Fibroblast of villous mesenchyme (primary cell): ENCODE results near the gene KDM5C. TPM values are rescaled to one million over a fixed set of nuclear protein-coding genes. Genes with fewer than 3 reads are reported as not detected.

Source experiments
- DNase-seq: peaks from one replicate; pipeline ENCODE4 v3.0.0-alpha.2; 2010; ENCODE audit warnings: low read depth
- H3K4me3 ChIP-seq: 2 replicates; pipeline ENCODE4 v1.5.1; 2011; ENCODE audit warnings: low read depth, mild to moderate bottlenecking, low read length
- CTCF ChIP-seq: IDR thresholded peaks from 2 replicates; pipeline ENCODE4 v1.5.1; 2012; ENCODE audit warnings: low read depth, mild to moderate bottlenecking, low read length; ENCODE audit not compliant: insufficient read depth
- total RNA-seq: library from RNA; depleted of rRNA; stranded (reverse); fragments of >200 nt; gene quantifications from 2 replicates; pipeline ENCODE4 v1.2.3, GENCODE V29; 2012

The KDM5C gene
- total RNA-seq, 1 donor, result 149 TPM

DNA sequence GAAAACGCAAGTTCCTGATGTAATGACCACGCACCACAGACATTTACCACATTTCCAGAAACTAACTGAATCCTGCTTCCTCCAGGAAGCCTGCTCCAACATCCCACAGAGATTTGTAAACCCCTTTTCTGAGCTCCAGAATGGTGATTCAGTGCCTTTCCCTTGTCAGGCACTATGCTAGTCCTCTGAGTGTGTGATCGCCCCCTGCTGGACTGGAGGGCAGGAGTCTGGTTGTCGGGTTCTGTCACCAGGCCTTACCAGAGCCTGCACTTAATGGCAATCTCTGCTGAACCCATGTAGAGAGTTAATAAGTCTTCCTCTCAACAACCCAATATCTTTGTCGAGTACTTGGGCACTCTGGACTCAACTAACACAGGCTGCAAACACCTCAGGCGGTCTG, 14.5 kb upstream of the KDM5C start:
- no peak for DNase-seq
- TF ChIP-seq CTCF, result no peak

DNA sequence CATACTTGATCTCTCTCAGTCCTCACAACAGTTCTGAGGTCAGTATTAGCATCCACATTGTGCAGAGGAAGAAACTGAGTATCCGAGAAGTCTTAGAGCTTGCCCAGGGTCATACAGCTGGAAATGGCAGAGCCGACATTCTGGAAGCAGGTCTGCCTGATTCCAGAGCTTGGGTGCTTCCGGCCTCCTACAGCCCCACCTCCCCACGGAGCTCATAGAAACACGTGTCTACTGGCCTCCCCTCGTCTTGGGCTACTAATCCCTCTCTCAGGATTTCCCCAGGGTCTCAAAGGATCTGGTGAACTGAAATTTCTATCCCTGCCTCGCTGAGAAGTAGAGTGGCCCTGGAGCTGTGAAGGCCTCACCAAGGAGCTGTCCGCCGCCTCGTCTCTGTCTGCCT, 12.0 kb upstream of the KDM5C start:
- no peak overlapping the region for H3K4me3 ChIP-seq
- no peak for DNase-seq
- no peak for TF ChIP-seq CTCF

More for the DNA sequence above, 14.5 kb upstream of the KDM5C start:
- H3K4me3 ChIP-seq, result no peak overlapping the region

- no peak for DNase-seq
- no peak overlapping the region for H3K4me3 ChIP-seq
- no peak for TF ChIP-seq CTCF
These were observed 11.1 kb upstream of the KDM5C start for GRCh38 chrX:53236025-53236679.

DNA sequence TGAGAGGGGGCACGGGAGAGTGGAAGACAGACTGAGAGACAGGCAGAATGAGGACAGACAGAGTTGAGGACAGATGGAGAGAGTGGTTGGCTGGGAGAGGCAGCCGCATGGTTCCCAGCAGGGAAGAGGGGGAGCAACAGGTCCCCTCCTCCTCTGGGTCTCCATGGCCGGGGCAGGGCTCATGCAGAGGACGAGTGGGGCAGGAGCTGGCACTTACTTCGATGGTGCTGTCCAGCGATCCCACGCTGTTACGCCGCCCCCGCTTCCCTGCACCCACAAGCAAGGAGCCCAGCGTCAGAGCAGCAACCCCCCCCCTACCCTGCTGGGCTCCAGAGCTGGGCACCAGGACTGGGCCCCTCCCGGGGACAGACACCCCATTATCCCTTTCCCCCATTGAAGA, 10.6 kb upstream of the KDM5C start:
- H3K4me3 ChIP-seq, result no peak overlapping the region
- TF ChIP-seq CTCF, result no peak
- no peak for DNase-seq

DNA sequence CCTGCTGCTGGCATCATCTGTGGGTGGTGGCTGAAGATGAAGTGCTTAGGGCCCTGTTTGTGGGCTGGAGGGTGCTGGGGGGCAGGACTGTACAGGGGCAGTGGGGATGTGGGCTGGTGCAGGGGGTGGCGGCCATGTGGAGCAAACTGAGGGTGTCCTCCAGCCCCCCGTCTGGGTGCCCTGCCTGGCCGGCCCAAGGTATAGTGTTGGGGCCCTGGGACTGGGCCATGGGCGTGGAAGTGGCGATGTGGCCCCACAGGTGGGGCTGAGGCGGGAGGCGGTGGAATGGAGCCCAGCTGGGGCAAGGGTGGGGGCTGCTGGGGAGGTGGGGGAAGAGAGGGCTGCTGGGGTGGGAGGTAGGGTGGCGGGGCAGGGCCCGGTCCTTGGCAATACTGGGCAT, 9.5 kb upstream of the KDM5C start:
- TF ChIP-seq CTCF, result no peak
- H3K4me3 ChIP-seq, result no peak overlapping the region
- DNase-seq, result no peak

- no peak for TF ChIP-seq CTCF
- no peak for DNase-seq
- no peak overlapping the region for H3K4me3 ChIP-seq
These were observed 8.5 kb upstream of the KDM5C start for GRCh38 chrX:53233536-53233935.

DNA sequence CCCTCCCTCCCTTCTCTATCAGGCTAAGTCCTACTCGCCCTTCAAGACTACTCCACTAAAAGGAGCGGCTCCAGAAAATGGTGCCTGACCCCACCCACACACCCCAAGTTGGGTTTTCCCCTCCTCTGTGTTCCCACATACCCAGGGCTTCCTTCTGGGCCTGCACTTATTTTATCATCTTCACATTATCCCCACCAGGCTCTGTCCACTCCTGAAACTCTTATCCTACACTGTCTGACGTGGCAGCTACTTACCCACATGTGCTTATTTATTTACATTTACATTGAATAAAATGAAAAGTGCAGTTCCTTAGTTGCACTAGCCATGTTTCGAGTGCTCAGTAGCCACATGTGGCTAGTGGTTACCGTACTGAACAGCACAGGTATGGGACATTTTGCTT, 5.1 kb upstream of the KDM5C start:
- no peak for TF ChIP-seq CTCF
- no peak overlapping the region for H3K4me3 ChIP-seq
- DNase-seq, result no peak
